Mesenchymal stem cell (in vitro differentiated cells and primary cell): ENCODE data around the gene TAF1A.

Experiments used
- DNase-seq: peaks from one replicate; pipeline ENCODE4 v3.0.0-alpha.2; 2013
- H2AFZ ChIP-seq: one replicate; pipeline ENCODE4 v1.6.1; 2013; ENCODE audit warnings: low read depth, mild to moderate bottlenecking, control low read depth, inconsistent platforms, low read length, moderate library complexity
- H2AK5ac ChIP-seq: 2 replicates; pipeline ENCODE4 v1.6.1; 2013; ENCODE audit warnings: low read length, moderate library complexity, mild to moderate bottlenecking, inconsistent platforms; ENCODE audit not compliant: severe bottlenecking
- H2BK120ac ChIP-seq: one replicate; pipeline ENCODE4 v1.6.1; 2013; ENCODE audit warnings: low read depth, mild to moderate bottlenecking, inconsistent platforms, low read length, moderate library complexity
- H2BK12ac ChIP-seq, 2 experiments: one replicate each; pipeline ENCODE4 v1.6.1; 2013; ENCODE audit warnings: inconsistent platforms in 2 of 2, low read length in 2 of 2, mild to moderate bottlenecking in 2 of 2, moderate library complexity in 2 of 2, control low read depth in 1 of 2
- H2BK15ac ChIP-seq: one replicate; pipeline ENCODE4 v1.6.1; 2013; ENCODE audit warnings: mild to moderate bottlenecking, low read depth, inconsistent platforms; ENCODE audit not compliant: poor library complexity, severe bottlenecking
- H2BK5ac ChIP-seq: 2 replicates; pipeline ENCODE4 v1.6.1; 2013; ENCODE audit warnings: low read depth, mild to moderate bottlenecking, low read length, control low read depth, inconsistent platforms; ENCODE audit not compliant: poor library complexity, severe bottlenecking
- H3K14ac ChIP-seq, 2 experiments: one replicate each; pipeline ENCODE4 v1.6.1; 2013; ENCODE audit warnings: inconsistent platforms in 2 of 2, low read length in 2 of 2, control low read depth in 1 of 2, mild to moderate bottlenecking in 1 of 2, moderate library complexity in 1 of 2
- H3K18ac ChIP-seq, 2 experiments: one replicate each; pipeline ENCODE4 v1.6.1; 2013; ENCODE audit warnings: inconsistent platforms in 2 of 2, low read length in 2 of 2, control low read depth in 1 of 2, low read depth in 1 of 2, mild to moderate bottlenecking in 1 of 2
- H3K23ac ChIP-seq, 2 experiments: one replicate each; pipeline ENCODE4 v1.6.1; 2013; ENCODE audit warnings: inconsistent platforms in 2 of 2, low read length in 2 of 2, mild to moderate bottlenecking in 2 of 2, moderate library complexity in 2 of 2, control low read depth in 1 of 2
- H3K27ac ChIP-seq: 2 replicates; pipeline ENCODE4 v1.5.1; 2013; ENCODE audit warnings: mild to moderate bottlenecking, moderate library complexity, low read length, control low read depth, inconsistent platforms; ENCODE audit not compliant: poor library complexity, severe bottlenecking
- H3K27me3 ChIP-seq, 2 experiments: 2 replicates each; pipeline versions ENCODE4 v1.6.1 to v1.7.0; 2013; ENCODE audit warnings: low read length in 2 of 2, mild to moderate bottlenecking in 2 of 2, moderate library complexity in 2 of 2, control low read depth in 1 of 2, inconsistent platforms in 1 of 2; ENCODE audit not compliant: control insufficient read depth in 1 of 2, insufficient read depth in 1 of 2
- H3K36me3 ChIP-seq, 2 experiments: 2 replicates each; pipeline versions ENCODE4 v1.6.1 to v1.7.0; 2013; ENCODE audit warnings: low read length in 2 of 2, control low read depth in 1 of 2, inconsistent platforms in 1 of 2, low read depth in 1 of 2, mild to moderate bottlenecking in 1 of 2; ENCODE audit not compliant: insufficient read depth in 2 of 2, control insufficient read depth in 1 of 2
- H3K4ac ChIP-seq, 2 experiments: one replicate each; pipeline ENCODE4 v1.6.1; 2013; ENCODE audit warnings: inconsistent platforms in 2 of 2, low read length in 2 of 2, mild to moderate bottlenecking in 2 of 2, moderate library complexity in 2 of 2, control low read depth in 1 of 2, low read depth in 1 of 2
- H3K4me1 ChIP-seq: 2 replicates; pipeline ENCODE4 v1.6.1; 2013; ENCODE audit warnings: low read depth, low read length, control low read depth; ENCODE audit not compliant: control insufficient read depth, insufficient read depth
- H3K4me2 ChIP-seq: 2 replicates; pipeline ENCODE4 v1.6.1; 2013; ENCODE audit warnings: low read length, mild to moderate bottlenecking, inconsistent platforms; ENCODE audit not compliant: poor library complexity, severe bottlenecking
- H3K4me3 ChIP-seq, 2 experiments: 2 replicates each; pipeline versions ENCODE4 v1.5.1 to v1.7.0; 2013; ENCODE audit warnings: low read length in 2 of 2, mild to moderate bottlenecking in 2 of 2, control low read depth in 1 of 2, low read depth in 1 of 2; ENCODE audit not compliant: insufficient read depth in 1 of 2
- H3K79me1 ChIP-seq: replicated peaks from 2 replicates; pipeline ENCODE4 v1.6.1; 2013; ENCODE audit warnings: mild to moderate bottlenecking, control low read depth, low read length, inconsistent platforms; ENCODE audit not compliant: poor library complexity, severe bottlenecking
- H3K9ac ChIP-seq: 2 replicates; pipeline ENCODE4 v1.7.0; 2013; ENCODE audit warnings: mild to moderate bottlenecking, low read length, moderate library complexity
- H3K9me3 ChIP-seq: 2 replicates; pipeline ENCODE4 v1.7.0; 2013; ENCODE audit warnings: mild to moderate bottlenecking, low read length; ENCODE audit not compliant: control insufficient read depth
- H4K8ac ChIP-seq: one replicate; pipeline ENCODE4 v1.6.1; 2013; ENCODE audit warnings: inconsistent platforms, mild to moderate bottlenecking, low read length, moderate library complexity
- H4K91ac ChIP-seq: one replicate; pipeline ENCODE4 v1.6.1; 2013; ENCODE audit warnings: mild to moderate bottlenecking, low read length, inconsistent platforms
- WGBS: methylation state at CpG from one replicate; pipeline ENCODE4 v1.1.7; 2013; ENCODE audit warnings: mixed read lengths; 5-methylcytosine and 5-hydroxymethylcytosine counted together

Gene TAF1A

GRCh38 chr1:222547944-222548671, 41.6 kb downstream of the TAF1A start, which contains the start of gene HHIPL2:
HHIPL2 (minus strand) TSS chr1:222548104; CDS start chr1:222548044, 60 bp downstream.
- Histone ChIP-seq H2BK15ac (no peak within 1 kb of the TSS), H3K27ac (no peak within 1 kb of the TSS), H3K4ac (no peak within 1 kb of the TSS), H3K23ac (peak within 1 kb of the TSS in 1 of 2 experiments; percentile 2), H4K8ac (no peak within 1 kb of the TSS), H3K18ac (no peak within 1 kb of the TSS), H2AFZ (no peak within 1 kb of the TSS), H3K4me2 (no peak within 1 kb of the TSS), H3K4me1 (peaks cover 10% of the 10 kb centered on the region), H3K4me3 (peak within 1 kb of the TSS in 1 of 2 experiments; percentile 42), H3K9me3 (no peaks in the 10 kb centered on the region), H3K27me3 (no peaks in the 10 kb centered on the region), H3K14ac (peak within 1 kb of the TSS in 1 of 2 experiments; percentile 46), H3K36me3 (peaks cover 0 to under 1% of the 10 kb centered on the region in 2 experiments), H2AK5ac (no peak within 1 kb of the TSS), H2BK5ac (no peak within 1 kb of the TSS), H2BK120ac (no peak within 1 kb of the TSS), H3K9ac (peak within 1 kb of the TSS; percentile 65), H2BK12ac (no peak within 1 kb of the TSS), H4K91ac (no peak within 1 kb of the TSS), H3K79me1 (no peaks in the 10 kb centered on the region)
- DNase-seq = no peak
- 58% methylated on average over 8 of the region's 8 CpGs for WGBS

- H3K9me3 ChIP-seq = no peaks in the 10 kb centered on the region
- no peaks in the 10 kb centered on the region for H3K79me1 ChIP-seq
- no peaks in the 10 kb centered on the region for H3K27me3 ChIP-seq
- no peaks in the 10 kb centered on the region for H3K36me3 ChIP-seq
- H3K23ac ChIP-seq = no peak overlapping the region
- H2BK15ac ChIP-seq = no peak overlapping the region
- no peak overlapping the region for H3K14ac ChIP-seq
- H3K18ac ChIP-seq = no peak overlapping the region
- no peak for DNase-seq
- H3K27ac ChIP-seq = no peak overlapping the region
- H2BK12ac ChIP-seq = no peak overlapping the region
- no peak overlapping the region for H2BK5ac ChIP-seq
- no peak overlapping the region for H4K91ac ChIP-seq
- peak overlapping the region; percentile 63 for H3K9ac ChIP-seq
- no peak overlapping the region for H2BK120ac ChIP-seq
- no peak overlapping the region for H4K8ac ChIP-seq
- H2AFZ ChIP-seq = no peak overlapping the region
- no peak overlapping the region for H3K4me2 ChIP-seq
- H3K4ac ChIP-seq = no peak overlapping the region
- peak overlapping the region in 1 of 2 experiments; percentile 42 for H3K4me3 ChIP-seq
- peaks cover 10% of the 10 kb centered on the region for H3K4me1 ChIP-seq
- H2AK5ac ChIP-seq = no peak overlapping the region
- 77% methylated on average over 8 of the region's 8 CpGs for WGBS
Observed at GRCh38 chr1:222547260-222547614, 42.5 kb downstream of the TAF1A start.

- H2BK15ac ChIP-seq = no peak overlapping the region
- no peaks in the 10 kb centered on the region for H3K79me1 ChIP-seq
- peaks cover 10% of the 10 kb centered on the region for H3K4me1 ChIP-seq
- H3K4me3 ChIP-seq = peak overlapping the region in 1 of 2 experiments; percentile 42
- no peak overlapping the region for H4K91ac ChIP-seq
- H2BK5ac ChIP-seq = no peak overlapping the region
- H3K36me3 ChIP-seq = no peaks in the 10 kb centered on the region
- H3K23ac ChIP-seq = no peak overlapping the region
- H3K4ac ChIP-seq = no peak overlapping the region
- no peak overlapping the region for H2AK5ac ChIP-seq
- H4K8ac ChIP-seq = no peak overlapping the region
- peak; percentile 74 for DNase-seq
- no peak overlapping the region for H3K4me2 ChIP-seq
- no peaks in the 10 kb centered on the region for H3K9me3 ChIP-seq
- H3K27ac ChIP-seq = no peak overlapping the region
- no peak overlapping the region for H2AFZ ChIP-seq
- 27% methylated on average over 7 of the region's 7 CpGs for WGBS
- no peak overlapping the region for H2BK12ac ChIP-seq
- peak overlapping the region; percentile 65 for H3K9ac ChIP-seq
- no peak overlapping the region for H3K14ac ChIP-seq
- H3K18ac ChIP-seq = no peak overlapping the region
- no peaks in the 10 kb centered on the region for H3K27me3 ChIP-seq
- H2BK120ac ChIP-seq = no peak overlapping the region
Observed at GRCh38 chr1:222546548-222547259, 43.0 kb downstream of the TAF1A start.

GRCh38 chr1:222546091-222546490, 43.6 kb downstream of the TAF1A start:
- WGBS = 71% methylated on average over 6 of the region's 7 CpGs
- Histone ChIP-seq H2BK5ac (no peak overlapping the region), H3K36me3 (no peaks in the 10 kb centered on the region), H3K27ac (no peak overlapping the region), H3K14ac (no peak overlapping the region), H3K18ac (no peak overlapping the region), H2AFZ (no peak overlapping the region), H3K4ac (no peak overlapping the region), H4K91ac (no peak overlapping the region), H2BK120ac (no peak overlapping the region), H3K23ac (no peak overlapping the region), H3K4me3 (peak overlapping the region in 1 of 2 experiments; percentile 14), H3K9ac (peak overlapping the region; percentile 65), H2BK12ac (no peak overlapping the region), H3K4me2 (no peak overlapping the region), H4K8ac (no peak overlapping the region), H3K4me1 (peaks cover 10% of the 10 kb centered on the region), H2BK15ac (no peak overlapping the region), H3K79me1 (no peaks in the 10 kb centered on the region), H3K9me3 (no peaks in the 10 kb centered on the region), H3K27me3 (no peaks in the 10 kb centered on the region), H2AK5ac (no peak overlapping the region)
- no peak for DNase-seq
